Measurements from ENCODE around the gene PTPRG. TPM values are rescaled to one million over a fixed set of nuclear protein-coding genes. Genes with fewer than 3 reads are reported as not detected.

Gene PTPRG
- total RNA-seq, 3 donors from 2014 or later (not counting 1 experiment from before 2014, with no cell fraction given): 1.0 to 2.9 (median 2.5) TPM

- H3K27me3 ChIP-seq (ENCODE audit: control insufficient read depth, insufficient read depth, low read length): no peaks in the 10 kb centered on the region
- H3K9me3 ChIP-seq (ENCODE audit: control insufficient read depth, insufficient read depth, low read length): no peaks in the 10 kb centered on the region
- Mint-ChIP-seq H3K36me3 (no peaks in the 10 kb centered on the region), H3K9me3 (peaks cover 0 to 3% of the 10 kb centered on the region in 2 donors), H3K27ac (no peak overlapping the region), H3K27me3 (ENCODE audit: low read depth in 2 of 2) (no peaks in the 10 kb centered on the region), H3K4me1 (no peaks in the 10 kb centered on the region), H3K4me3 (no peak overlapping the region)
- H3K4me1 ChIP-seq (ENCODE audit: control insufficient read depth, insufficient read depth, low read length): no peaks in the 10 kb centered on the region
- intact Hi-C loops (cut with micrococcal nuclease): no loop called here
- WGBS (ENCODE audit: insufficient coverage): 31% methylated on average over 4 of the region's 4 CpGs
- no peak for TF ChIP-seq CTCF (IDR thresholded peaks at IDR 0.05)
- no peaks in the 10 kb centered on the region for H3K36me3 ChIP-seq (ENCODE audit: control insufficient read depth, insufficient read depth, low read length)
- no peak overlapping the region for H3K27ac ChIP-seq (ENCODE audit: low read length)
- no peak overlapping the region for H3K4me3 ChIP-seq (ENCODE audit: low read length)
- no peak for ATAC-seq
- DNase-seq: no peak
Measured at GRCh38 chr3:61903931-61904657, 342.7 kb downstream of the PTPRG start.

- no peak for ATAC-seq
- 90% methylated on average over 7 of the region's 7 CpGs for WGBS (ENCODE audit: insufficient coverage)
- peaks cover 0 to 2% of the 10 kb centered on the region in 2 donors for H3K9me3 Mint-ChIP-seq
Measured at GRCh38 chr3:61907210-61907795, 345.9 kb downstream of the PTPRG start.

DNA sequence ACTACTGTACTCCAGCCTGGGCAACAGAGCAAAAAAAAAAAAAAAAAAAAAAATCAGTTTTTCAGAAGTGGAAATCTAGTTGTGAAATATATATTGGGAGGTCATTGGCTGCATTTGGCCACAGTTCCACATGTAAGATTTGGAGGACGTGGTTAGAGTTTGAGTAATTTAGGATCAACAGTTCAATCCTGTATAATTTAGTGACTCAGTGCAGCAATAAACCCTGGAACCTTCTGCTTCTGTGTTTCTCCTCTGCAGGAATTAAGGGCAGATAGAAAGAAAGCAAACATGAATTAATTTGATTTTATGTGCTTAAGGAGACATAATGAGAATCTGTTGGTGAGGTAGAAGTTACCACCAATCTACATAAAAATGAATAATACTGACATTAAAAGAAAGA is 347.0 kb downstream of the PTPRG start:
- DNase-seq (no peak), ATAC-seq (no peak)
- H3K9me3 Mint-ChIP-seq: peaks cover 2% of the 10 kb centered on the region in 2 donors
- no peaks in the 10 kb centered on the region for H3K4me1 ChIP-seq (ENCODE audit: control insufficient read depth, insufficient read depth, low read length)
- H3K36me3 Mint-ChIP-seq: no peaks in the 10 kb centered on the region
- H3K27ac ChIP-seq (ENCODE audit: low read length): no peak overlapping the region
- no peaks in the 10 kb centered on the region for H3K9me3 ChIP-seq (ENCODE audit: control insufficient read depth, insufficient read depth, low read length)
- H3K27me3 ChIP-seq (ENCODE audit: control insufficient read depth, insufficient read depth, low read length): no peaks in the 10 kb centered on the region
- H3K4me3 Mint-ChIP-seq: no peak overlapping the region
- 81% methylated on average over 1 of the region's 1 CpG for WGBS (ENCODE audit: insufficient coverage)
- H3K27ac Mint-ChIP-seq: no peak overlapping the region
- H3K4me3 ChIP-seq (ENCODE audit: low read length): no peak overlapping the region
- H3K4me1 Mint-ChIP-seq: no peaks in the 10 kb centered on the region
- no peak for TF ChIP-seq CTCF (IDR thresholded peaks at IDR 0.05)
- intact Hi-C loops (cut with micrococcal nuclease): no loop called here
- H3K27me3 Mint-ChIP-seq (ENCODE audit: low read depth in 2 of 2): no peaks in the 10 kb centered on the region
- no peaks in the 10 kb centered on the region for H3K36me3 ChIP-seq (ENCODE audit: control insufficient read depth, insufficient read depth, low read length)

More at GRCh38 chr3:61907210-61907795, 345.9 kb downstream of the PTPRG start:
- Histone ChIP-seq H3K27me3 (ENCODE audit: control insufficient read depth, insufficient read depth, low read length) (no peaks in the 10 kb centered on the region), H3K9me3 (ENCODE audit: control insufficient read depth, insufficient read depth, low read length) (no peaks in the 10 kb centered on the region), H3K4me1 (ENCODE audit: control insufficient read depth, insufficient read depth, low read length) (no peaks in the 10 kb centered on the region), H3K27ac (ENCODE audit: low read length) (no peak overlapping the region), H3K4me3 (ENCODE audit: low read length) (no peak overlapping the region), H3K36me3 (ENCODE audit: control insufficient read depth, insufficient read depth, low read length) (no peaks in the 10 kb centered on the region)
- no peak for TF ChIP-seq CTCF (IDR thresholded peaks at IDR 0.05)
- Mint-ChIP-seq H3K36me3 (no peaks in the 10 kb centered on the region), H3K27ac (no peak overlapping the region), H3K4me3 (no peak overlapping the region), H3K4me1 (no peaks in the 10 kb centered on the region), H3K27me3 (ENCODE audit: low read depth in 2 of 2) (no peaks in the 10 kb centered on the region)
- DNase-seq: no peak
- intact Hi-C loops (cut with micrococcal nuclease): no loop called here

Measured in natural killer cell (primary cell).